ENCODE results near the gene PFKFB1. TPM values are rescaled to one million over a fixed set of nuclear protein-coding genes. Genes with fewer than 3 reads are reported as not detected.
A peak's percentile ranks its signal among the peaks of the same experiment; 100 is the strongest.

PFKFB1 gene
- total and polyA plus RNA-seq, 5 donors from 2014 or later, result 0.09 to 0.40 (median 0.35) TPM; not detected in 2

DNA sequence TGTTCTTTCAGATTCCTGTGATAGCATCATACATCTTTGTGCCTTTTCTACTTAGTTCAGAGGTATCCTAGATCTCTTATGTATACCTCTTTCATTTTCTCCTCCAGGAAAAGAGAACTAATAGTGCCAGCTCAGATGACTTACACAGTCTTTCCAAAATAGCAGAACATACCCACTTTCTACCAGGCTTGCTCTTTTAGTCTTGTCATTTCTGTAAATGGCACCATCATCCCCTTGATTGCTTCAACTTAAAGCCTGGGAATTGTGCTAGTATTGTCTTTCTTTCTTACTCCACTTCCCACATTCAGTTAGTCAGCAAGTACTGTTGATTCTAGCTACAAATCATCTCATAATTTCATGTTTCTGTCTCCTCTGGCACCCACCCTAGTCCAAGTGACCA, 11.3 kb upstream of the PFKFB1 start:
- Mint-ChIP-seq H3K9me3 (peaks cover 0 to 2% (median 0%) of the 10 kb centered on the region in 7 donors), H3K27ac (no peak overlapping the region), H3K4me1 (peaks cover 0 to 35% (median 16%) of the 10 kb centered on the region in 4 donors), H3K27me3 (no peaks in the 10 kb centered on the region), H3K36me3 (peaks cover 22% of the 10 kb centered on the region), H3K4me3 (no peak overlapping the region)
- no peaks in the 10 kb centered on the region for H3K27me3 ChIP-seq (ENCODE audit: control insufficient read depth, insufficient read depth, low read length)
- DNase-seq, result no peak
- H3K4me3 ChIP-seq (ENCODE audit: low read depth, low read length), result no peak overlapping the region
- H3K4me1 ChIP-seq (ENCODE audit: control insufficient read depth, insufficient read depth, low read length, poor library complexity, severe bottlenecking), result peaks cover 9% of the 10 kb centered on the region
- no peak for ATAC-seq (ENCODE audit: low read depth in 2 of 2)
- no peaks in the 10 kb centered on the region for H3K9me3 ChIP-seq (ENCODE audit: control insufficient read depth in 2 of 2, low read length in 2 of 2)
- H3K27ac ChIP-seq (ENCODE audit: insufficient read depth, low read length, poor library complexity, severe bottlenecking), result no peak overlapping the region
- H3K36me3 ChIP-seq (ENCODE audit: control insufficient read depth, insufficient read depth, low read length), result peaks cover 27% of the 10 kb centered on the region

DNA sequence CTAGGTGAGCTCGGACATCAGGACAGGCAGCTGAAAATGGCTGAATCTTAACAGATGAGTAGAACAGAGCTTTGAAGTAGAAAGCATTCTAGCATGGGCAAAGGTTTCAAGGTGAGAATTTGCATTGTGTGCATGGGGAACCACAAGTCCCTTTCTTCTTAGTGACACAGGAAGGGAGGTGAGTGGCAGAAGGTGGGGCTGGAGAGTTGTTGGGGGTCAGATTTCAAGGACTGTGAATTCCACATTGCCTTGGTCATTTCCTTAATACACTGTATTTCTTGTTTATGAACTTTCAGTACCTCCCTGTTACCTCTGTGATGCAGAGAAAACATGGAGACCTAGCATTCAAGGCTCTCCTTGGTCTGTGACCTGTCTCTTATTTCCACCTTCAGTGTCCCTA, 10.2 kb upstream of the PFKFB1 start:
- Histone ChIP-seq H3K27ac (ENCODE audit: insufficient read depth, low read length, poor library complexity, severe bottlenecking) (no peak overlapping the region), H3K4me3 (ENCODE audit: low read depth, low read length) (no peak overlapping the region), H3K4me1 (ENCODE audit: control insufficient read depth, insufficient read depth, low read length, poor library complexity, severe bottlenecking) (peaks cover 9% of the 10 kb centered on the region), H3K27me3 (ENCODE audit: control insufficient read depth, insufficient read depth, low read length) (no peaks in the 10 kb centered on the region), H3K36me3 (ENCODE audit: control insufficient read depth, insufficient read depth, low read length) (peaks cover 27% of the 10 kb centered on the region), H3K9me3 (ENCODE audit: control insufficient read depth in 2 of 2, low read length in 2 of 2) (no peaks in the 10 kb centered on the region)
- Mint-ChIP-seq H3K27ac (no peak overlapping the region), H3K9me3 (peaks cover 0 to 2% (median 0%) of the 10 kb centered on the region in 7 donors), H3K27me3 (peaks cover 4% of the 10 kb centered on the region), H3K4me1 (peaks cover 0 to 39% (median 16%) of the 10 kb centered on the region in 4 donors), H3K36me3 (peaks cover 22% of the 10 kb centered on the region), H3K4me3 (no peak overlapping the region)
- ATAC-seq (ENCODE audit: low read depth in 2 of 2) (no peak), DNase-seq (no peak)

DNA sequence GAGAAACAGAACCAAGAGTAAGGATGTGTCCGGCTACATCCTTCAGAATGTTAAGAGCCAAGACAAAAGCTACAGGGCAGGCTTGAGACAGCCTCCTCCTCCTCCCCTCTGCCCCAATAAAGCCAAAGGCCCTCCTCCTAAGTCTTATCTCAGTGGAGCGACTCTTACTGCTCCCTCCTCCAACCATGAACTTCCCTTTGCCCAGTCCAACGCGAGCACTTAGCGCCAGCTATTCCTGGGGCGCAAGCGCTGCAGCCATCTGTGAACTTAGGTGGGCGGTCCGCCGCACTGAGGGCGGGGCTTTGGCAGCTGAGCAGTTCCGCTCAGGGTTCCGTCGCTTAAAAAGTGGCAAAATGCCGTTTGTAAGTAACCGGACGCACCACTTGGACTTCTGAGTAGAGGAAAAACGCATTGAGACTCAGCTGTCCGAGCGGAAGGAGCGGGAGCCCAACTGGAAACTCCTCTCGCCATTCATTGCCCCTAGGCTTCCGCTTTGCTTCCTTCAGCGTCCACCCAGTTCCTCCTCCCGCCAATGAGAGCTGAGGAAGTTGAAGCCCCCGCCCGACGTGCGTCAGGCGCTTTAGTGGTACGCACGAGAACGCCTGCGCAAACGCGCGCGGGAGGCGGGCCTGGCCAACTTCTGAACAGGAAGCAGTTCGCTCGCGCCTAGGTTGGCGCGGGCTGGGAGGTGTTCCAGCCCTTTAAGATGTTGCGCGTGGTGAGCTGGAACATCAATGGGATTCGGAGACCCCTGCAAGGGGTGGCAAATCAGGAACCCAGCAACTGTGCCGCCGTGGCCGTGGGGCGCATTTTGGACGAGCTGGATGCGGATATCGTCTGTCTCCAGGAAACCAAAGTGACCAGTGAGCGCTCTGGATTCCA, 6.0 kb upstream of the PFKFB1 start, which contains the start of gene APEX2:
TSS of gene APEX2 (plus strand) at position 647 of the 882 bp plus-strand sequence. CDS start at position 707, 60 bp downstream.
- Histone ChIP-seq H3K27me3 (ENCODE audit: control insufficient read depth, insufficient read depth, low read length) (no peaks in the 10 kb centered on the region), H3K9me3 (ENCODE audit: control insufficient read depth in 2 of 2, low read length in 2 of 2) (no peaks in the 10 kb centered on the region), H3K4me3 (ENCODE audit: low read depth, low read length) (peak within 1 kb of the TSS; percentile 88), H3K27ac (ENCODE audit: insufficient read depth, low read length, poor library complexity, severe bottlenecking) (peak within 1 kb of the TSS; percentile 92), H3K36me3 (ENCODE audit: control insufficient read depth, insufficient read depth, low read length) (peaks cover 11% of the 10 kb centered on the region), H3K4me1 (ENCODE audit: control insufficient read depth, insufficient read depth, low read length, poor library complexity, severe bottlenecking) (peaks cover 9% of the 10 kb centered on the region)
- peaks cover 0 to 34% (median 13%) of the 10 kb centered on the region in 4 donors for H3K4me1 Mint-ChIP-seq
- H3K36me3 Mint-ChIP-seq, result peaks cover 13% of the 10 kb centered on the region
- peak within 1 kb of the TSS; percentile 90 to 97 (median 94) for H3K4me3 Mint-ChIP-seq
- peak within 1 kb of the TSS; percentile 89 to 99 (median 96) for H3K27ac Mint-ChIP-seq
- peak; percentile 84 to 95 (median 86) for DNase-seq
- peaks cover 4% of the 10 kb centered on the region for H3K27me3 Mint-ChIP-seq
- H3K9me3 Mint-ChIP-seq, result no peaks in the 10 kb centered on the region
- peak; percentile 94 to 97 for ATAC-seq (ENCODE audit: low read depth in 2 of 2)

DNA sequence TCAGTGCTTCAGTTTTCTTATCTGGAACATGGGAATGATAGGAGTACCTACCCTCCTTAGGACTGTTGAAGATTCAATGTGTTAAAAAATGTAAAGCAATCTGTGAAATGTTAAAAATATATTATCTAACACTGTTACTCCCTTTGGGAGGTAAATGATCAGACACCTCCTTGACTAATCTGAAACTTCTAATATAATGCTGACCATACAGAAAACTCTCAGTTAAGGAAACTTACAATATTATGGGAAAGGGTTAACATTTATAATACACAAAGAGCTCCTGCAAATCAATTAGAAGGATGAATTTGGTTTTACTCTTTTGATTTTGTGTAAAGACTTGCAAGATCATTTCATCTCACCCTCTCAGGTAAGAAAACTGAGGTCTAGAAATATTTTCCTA, 1.6 kb upstream of the PFKFB1 start:
- Histone ChIP-seq H3K36me3 (ENCODE audit: control insufficient read depth, insufficient read depth, low read length) (no peaks in the 10 kb centered on the region), H3K9me3 (ENCODE audit: control insufficient read depth in 2 of 2, low read length in 2 of 2) (no peaks in the 10 kb centered on the region), H3K4me1 (ENCODE audit: control insufficient read depth, insufficient read depth, low read length, poor library complexity, severe bottlenecking) (peaks cover 4% of the 10 kb centered on the region), H3K4me3 (ENCODE audit: low read depth, low read length) (no peak overlapping the region), H3K27me3 (ENCODE audit: control insufficient read depth, insufficient read depth, low read length) (no peaks in the 10 kb centered on the region), H3K27ac (ENCODE audit: insufficient read depth, low read length, poor library complexity, severe bottlenecking) (no peak overlapping the region)
- H3K27ac Mint-ChIP-seq, result no peak overlapping the region
- no peak for DNase-seq
- H3K27me3 Mint-ChIP-seq, result peaks cover 8% of the 10 kb centered on the region
- H3K36me3 Mint-ChIP-seq, result no peaks in the 10 kb centered on the region
- H3K4me1 Mint-ChIP-seq, result peaks cover 0 to 10% (median under 1%) of the 10 kb centered on the region in 4 donors
- no peaks in the 10 kb centered on the region for H3K9me3 Mint-ChIP-seq
- no peak overlapping the region for H3K4me3 Mint-ChIP-seq
- no peak for ATAC-seq (ENCODE audit: low read depth in 2 of 2)

DNA sequence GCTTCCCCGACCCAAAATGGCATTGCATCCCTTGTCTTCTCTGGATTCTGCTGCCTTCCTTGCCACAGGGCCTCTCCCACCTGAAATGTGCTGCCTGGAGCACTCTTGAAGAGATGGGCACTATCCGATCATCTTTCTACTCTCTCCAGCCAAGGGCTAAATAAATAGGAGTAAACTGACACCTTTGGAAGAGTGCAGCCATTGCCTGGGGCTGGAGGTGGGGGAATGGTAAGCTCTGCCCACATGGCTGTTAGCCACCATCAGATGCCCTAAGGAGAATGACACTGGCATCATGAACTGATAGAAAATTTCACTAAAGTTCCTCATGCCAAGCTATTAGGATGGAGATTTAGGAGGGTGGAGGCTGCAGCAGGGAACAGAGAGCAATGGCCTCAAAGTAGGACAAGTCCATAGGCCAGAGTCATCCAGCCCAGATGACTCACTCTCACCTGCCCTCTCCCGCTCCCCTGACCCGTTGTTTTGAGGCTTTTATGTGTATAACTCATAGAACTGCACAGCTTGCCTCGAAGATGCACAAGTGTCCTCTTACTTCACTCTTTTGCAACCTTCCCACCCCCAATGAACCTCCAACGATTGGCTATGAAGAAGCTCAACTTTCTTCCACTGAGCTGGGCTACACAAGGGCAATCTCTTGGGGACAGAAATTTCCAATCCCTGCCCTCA, 822 bp upstream of the PFKFB1 start:
- no peak overlapping the region for H3K27ac ChIP-seq (ENCODE audit: insufficient read depth, low read length, poor library complexity, severe bottlenecking)
- no peak for DNase-seq
- Mint-ChIP-seq H3K36me3 (no peaks in the 10 kb centered on the region), H3K27me3 (peaks cover 8% of the 10 kb centered on the region), H3K4me3 (no peak overlapping the region), H3K27ac (no peak overlapping the region), H3K4me1 (peaks cover 0 to 4% (median 0%) of the 10 kb centered on the region in 4 donors), H3K9me3 (no peaks in the 10 kb centered on the region)
- no peak overlapping the region for H3K4me3 ChIP-seq (ENCODE audit: low read depth, low read length)
- no peaks in the 10 kb centered on the region for H3K36me3 ChIP-seq (ENCODE audit: control insufficient read depth, insufficient read depth, low read length)
- H3K27me3 ChIP-seq (ENCODE audit: control insufficient read depth, insufficient read depth, low read length), result no peaks in the 10 kb centered on the region
- H3K4me1 ChIP-seq (ENCODE audit: control insufficient read depth, insufficient read depth, low read length, poor library complexity, severe bottlenecking), result no peaks in the 10 kb centered on the region
- H3K9me3 ChIP-seq (ENCODE audit: control insufficient read depth in 2 of 2, low read length in 2 of 2), result no peaks in the 10 kb centered on the region
- ATAC-seq (ENCODE audit: low read depth in 2 of 2), result no peak

DNA sequence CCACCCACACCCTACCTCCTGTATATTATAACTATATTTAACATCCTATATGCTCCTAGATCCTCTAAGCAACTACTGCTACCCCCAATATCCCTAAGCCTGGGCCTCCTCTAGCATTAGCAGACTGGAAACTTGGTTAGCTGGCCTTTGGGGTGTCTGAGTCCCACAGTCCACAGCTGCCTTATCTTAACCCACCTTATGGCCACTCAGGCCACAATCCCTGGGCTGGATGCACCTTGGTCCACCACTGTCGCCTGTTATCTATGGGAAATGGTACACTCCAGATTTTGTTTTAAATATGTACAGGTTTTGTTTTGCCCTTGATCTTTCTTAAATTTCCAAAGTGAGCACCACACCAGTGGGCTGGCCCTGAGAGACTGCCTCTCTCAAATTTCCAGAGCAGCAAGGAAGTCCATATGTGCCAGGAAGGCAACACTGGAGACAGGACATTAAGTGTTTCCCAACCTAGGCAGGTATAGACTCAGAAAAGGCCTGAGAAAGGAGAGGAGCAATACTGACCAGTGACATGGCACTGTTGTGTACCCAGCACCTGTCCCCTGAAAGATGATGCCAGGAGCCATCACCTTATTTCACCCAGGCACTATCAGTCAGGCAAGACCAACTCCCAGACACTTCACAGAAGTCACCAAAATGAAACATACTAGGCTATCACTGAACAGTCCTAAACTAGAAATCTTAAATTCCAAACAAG, 921 bp downstream of the PFKFB1 start:
- H3K9me3 ChIP-seq (ENCODE audit: control insufficient read depth in 2 of 2, low read length in 2 of 2), result no peaks in the 10 kb centered on the region
- no peak overlapping the region for H3K4me3 ChIP-seq (ENCODE audit: low read depth, low read length)
- DNase-seq (no peak), ATAC-seq (ENCODE audit: low read depth in 2 of 2) (no peak)
- Mint-ChIP-seq H3K9me3 (no peaks in the 10 kb centered on the region), H3K4me3 (no peak overlapping the region), H3K4me1 (no peaks in the 10 kb centered on the region), H3K27ac (no peak overlapping the region), H3K36me3 (no peaks in the 10 kb centered on the region), H3K27me3 (peaks cover 4% of the 10 kb centered on the region)
- no peaks in the 10 kb centered on the region for H3K36me3 ChIP-seq (ENCODE audit: control insufficient read depth, insufficient read depth, low read length)
- no peak overlapping the region for H3K27ac ChIP-seq (ENCODE audit: insufficient read depth, low read length, poor library complexity, severe bottlenecking)
- no peaks in the 10 kb centered on the region for H3K27me3 ChIP-seq (ENCODE audit: control insufficient read depth, insufficient read depth, low read length)
- H3K4me1 ChIP-seq (ENCODE audit: control insufficient read depth, insufficient read depth, low read length, poor library complexity, severe bottlenecking), result no peaks in the 10 kb centered on the region

DNA sequence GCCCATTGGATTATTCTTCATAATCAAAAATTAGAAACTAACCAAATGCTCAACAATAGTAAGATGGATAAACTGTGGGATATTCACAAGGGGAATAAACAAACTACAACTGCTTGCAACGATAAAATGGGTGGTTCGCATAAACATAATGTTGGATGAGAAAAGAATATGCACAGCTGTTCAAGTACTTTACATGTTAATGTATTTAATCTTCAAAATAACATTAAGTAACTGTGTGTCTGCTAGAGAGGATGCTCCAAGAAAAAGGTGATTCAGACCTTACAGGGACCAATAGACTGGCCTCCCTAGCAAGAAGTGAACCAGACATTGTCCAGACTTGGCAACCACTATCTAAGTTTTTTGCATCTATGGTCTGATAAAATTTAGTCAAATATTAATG, 2.3 kb downstream of the PFKFB1 start:
- Histone ChIP-seq H3K27me3 (ENCODE audit: control insufficient read depth, insufficient read depth, low read length) (no peaks in the 10 kb centered on the region), H3K36me3 (ENCODE audit: control insufficient read depth, insufficient read depth, low read length) (no peaks in the 10 kb centered on the region), H3K27ac (ENCODE audit: insufficient read depth, low read length, poor library complexity, severe bottlenecking) (no peak overlapping the region), H3K4me1 (ENCODE audit: control insufficient read depth, insufficient read depth, low read length, poor library complexity, severe bottlenecking) (no peaks in the 10 kb centered on the region), H3K4me3 (ENCODE audit: low read depth, low read length) (no peak overlapping the region), H3K9me3 (ENCODE audit: control insufficient read depth in 2 of 2, low read length in 2 of 2) (no peaks in the 10 kb centered on the region)
- no peak for ATAC-seq (ENCODE audit: low read depth in 2 of 2)
- peaks cover 7% of the 10 kb centered on the region for H3K27me3 Mint-ChIP-seq
- no peaks in the 10 kb centered on the region for H3K36me3 Mint-ChIP-seq
- H3K4me1 Mint-ChIP-seq, result no peaks in the 10 kb centered on the region
- H3K9me3 Mint-ChIP-seq, result no peaks in the 10 kb centered on the region
- DNase-seq, result no peak
- no peak overlapping the region for H3K27ac Mint-ChIP-seq
- H3K4me3 Mint-ChIP-seq, result no peak overlapping the region
